ENCODE results near the gene AMY2B. TPM values are rescaled to one million over a fixed set of nuclear protein-coding genes. Genes with fewer than 3 reads are reported as not detected.

AMY2B gene
- total and polyA plus RNA-seq, 2 of the 13 experiments (the other 11 are each of a cell fraction or from before 2014, with no cell fraction given) = 1.3 to 1.9 TPM

- no TSS peak for BruUV-seq (replicated peaks)
- no peaks in the 10 kb centered on the region for H3K27me3 ChIP-seq (ENCODE audit: control insufficient read depth in 1 of 2, insufficient read depth in 2 of 2, low read length in 2 of 2)
- intact Hi-C loops (cut with micrococcal nuclease; ENCODE audit: unreplicated experiment) (no loop called here), in situ Hi-C loops (cut with HindIII; ENCODE audit: extremely low pct_ligation_motif_present, low pct_unique_long_range_greater_than_20kb) (no loop called here)
- no peaks in the 10 kb centered on the region for H3K36me3 ChIP-seq (replicated peaks in 1 of 2; ENCODE audit: control insufficient read depth in 1 of 2, insufficient read depth in 2 of 2, low read length in 2 of 2)
- no peak overlapping the region for H3K9ac ChIP-seq (ENCODE audit: insufficient read depth, low read depth, low read length)
- H3K79me2 ChIP-seq (ENCODE audit: insufficient read depth, low read length) = no peaks in the 10 kb centered on the region
- 86% methylated on average over 2 of the region's 2 CpGs for WGBS (ENCODE audit: low lambda C conversion rate)
- no peak for FAIRE-seq
- no peak overlapping the region for H3K4me3 ChIP-seq (replicated peaks in 1 of 3; ENCODE audit: insufficient read depth in 1 of 3, low read depth in 2 of 3, low read length in 3 of 3)
- ChIA-PET POLR2A (no interaction called here), CTCF (ENCODE audit: low intra/inter-chr PET ratio, low total read pairs) (no interaction called here)
- no peaks in the 10 kb centered on the region for H3K9me3 ChIP-seq (ENCODE audit: low read length)
- DNase-seq (ENCODE audit: low spot score) = no peak
- H3K4me1 ChIP-seq (ENCODE audit: insufficient read depth, low read length) = peaks cover 16% of the 10 kb centered on the region
- H4K20me1 ChIP-seq (ENCODE audit: insufficient read depth, low read length) = no peaks in the 10 kb centered on the region
- H2AFZ ChIP-seq (ENCODE audit: low read length) = no peak overlapping the region
- H3K4me2 ChIP-seq (ENCODE audit: low read depth, low read length) = no peak overlapping the region
- ATAC-seq = peak; percentile 43; the same call in 2 of the 3 replicates
- TF ChIP-seq SIN3A (IDR thresholded peaks at IDR 0.05; ENCODE audit: borderline replicate concordance, low read depth, low read length) = no peak
- no peak for TF ChIP-seq NFIC (IDR thresholded peaks at IDR 0.05; ENCODE audit: low read length)
- no peak for TF ChIP-seq HMGXB4 (CRISPR knock-in tag; IDR thresholded peaks at IDR 0.05; ENCODE audit: borderline replicate concordance in 1 of 2, low read depth in 1 of 2)
- no peak for TF ChIP-seq ZNF225 (CRISPR knock-in tag; IDR thresholded peaks at IDR 0.05)
- TF ChIP-seq MTA3 (CRISPR knock-in tag; IDR thresholded peaks at IDR 0.05) = no peak
- H3K27ac ChIP-seq (ENCODE audit: extremely low read length, insufficient read depth, low read length) = no peak overlapping the region
Measured at GRCh38 chr1:103561643-103562395, 9.6 kb upstream of the AMY2B start.

- ATAC-seq = no peak
- WGBS (ENCODE audit: low lambda C conversion rate) = 94% methylated on average over 4 of the region's 4 CpGs
- CTCF ChIA-PET (ENCODE audit: low intra/inter-chr PET ratio, low total read pairs) = no interaction called here
Measured at GRCh38 chr1:103563056-103563455, 8.3 kb upstream of the AMY2B start.

More at GRCh38 chr1:103563056-103563455, 8.3 kb upstream of the AMY2B start:
- no peak for DNase-seq (ENCODE audit: low spot score)
- Histone ChIP-seq H3K9me3 (ENCODE audit: low read length) (no peaks in the 10 kb centered on the region), H3K4me1 (ENCODE audit: insufficient read depth, low read length) (peaks cover 16% of the 10 kb centered on the region), H3K79me2 (ENCODE audit: insufficient read depth, low read length) (no peaks in the 10 kb centered on the region), H2AFZ (ENCODE audit: low read length) (no peak overlapping the region), H3K4me2 (ENCODE audit: low read depth, low read length) (no peak overlapping the region), H3K27me3 (ENCODE audit: control insufficient read depth in 1 of 2, insufficient read depth in 2 of 2, low read length in 2 of 2) (no peaks in the 10 kb centered on the region), H3K36me3 (replicated peaks in 1 of 2; ENCODE audit: control insufficient read depth in 1 of 2, insufficient read depth in 2 of 2, low read length in 2 of 2) (no peaks in the 10 kb centered on the region), H3K4me3 (replicated peaks in 1 of 3; ENCODE audit: insufficient read depth in 1 of 3, low read depth in 2 of 3, low read length in 3 of 3) (no peak overlapping the region), H4K20me1 (ENCODE audit: insufficient read depth, low read length) (no peaks in the 10 kb centered on the region), H3K27ac (ENCODE audit: extremely low read length, insufficient read depth, low read length) (no peak overlapping the region), H3K9ac (ENCODE audit: insufficient read depth, low read depth, low read length) (no peak overlapping the region)
- intact Hi-C loops (cut with micrococcal nuclease; ENCODE audit: unreplicated experiment) = no loop called here
- BruUV-seq (replicated peaks) = no TSS peak
- POLR2A ChIA-PET = no interaction called here
- no peak for TF ChIP-seq CEBPG (CRISPR knock-in tag; IDR thresholded peaks at IDR 0.05)
- FAIRE-seq = no peak
- in situ Hi-C loops (cut with HindIII; ENCODE audit: extremely low pct_ligation_motif_present, low pct_unique_long_range_greater_than_20kb) = no loop called here

All from HepG2 (cell line).